Jurkat, Clone E6-1 (cell line): ENCODE measurements around the gene STARD10.

Source experiments
- DNase-seq: peaks from one replicate; pipeline ENCODE4 v3.0.0-alpha.2; 2011; ENCODE audit warnings: low read depth, low spot score
- H3K4me3 ChIP-seq: 2 replicates; pipeline ENCODE4 v1.5.1; 2011; ENCODE audit warnings: mild to moderate bottlenecking, low read length, control low read depth, moderate library complexity

The STARD10 gene

DNA sequence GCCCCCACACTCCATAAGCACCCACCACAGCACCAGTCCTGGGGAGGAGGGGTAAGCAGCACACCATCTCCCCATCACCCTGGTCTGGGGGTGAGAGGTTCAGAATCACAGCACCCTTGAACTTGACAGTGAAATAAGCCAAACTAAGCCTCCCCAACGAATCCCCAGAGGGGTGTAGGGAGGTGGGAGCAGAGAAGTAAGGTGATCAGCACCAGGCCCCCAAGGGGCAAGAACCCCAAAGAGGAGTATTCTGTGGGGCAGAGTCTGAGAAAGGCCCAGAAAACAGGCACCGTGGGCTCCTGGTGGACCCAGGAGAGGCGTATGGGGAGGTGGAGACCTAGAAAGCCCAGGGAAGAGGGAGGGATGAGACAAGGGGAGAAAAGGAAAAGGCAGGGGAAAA lies 72.6 kb downstream of the STARD10 start:
- peak overlapping the region; percentile 55 for H3K4me3 ChIP-seq
- no peak for DNase-seq

DNA sequence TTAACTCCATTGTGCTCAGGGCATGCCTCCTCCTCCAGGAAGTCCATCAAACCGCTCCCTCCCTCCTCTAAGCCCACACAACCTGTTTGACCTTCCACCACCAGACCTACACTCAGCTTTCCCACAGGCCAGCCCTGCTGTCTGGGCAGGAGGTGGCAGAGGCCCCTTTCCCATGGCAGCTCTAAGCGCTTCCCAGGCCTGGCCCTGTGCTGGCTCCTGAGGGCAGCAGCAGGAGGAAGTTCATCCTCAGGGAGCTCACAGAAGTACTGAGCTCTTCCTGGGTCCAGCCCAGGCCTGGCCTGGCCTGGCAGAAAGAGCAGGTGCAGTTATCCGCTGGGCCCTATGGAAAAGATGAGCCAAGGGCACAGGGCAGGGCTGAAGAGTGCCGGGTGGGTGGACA lies 73.1 kb downstream of the STARD10 start:
- no peak for DNase-seq
- peak overlapping the region; percentile 55 for H3K4me3 ChIP-seq

DNA sequence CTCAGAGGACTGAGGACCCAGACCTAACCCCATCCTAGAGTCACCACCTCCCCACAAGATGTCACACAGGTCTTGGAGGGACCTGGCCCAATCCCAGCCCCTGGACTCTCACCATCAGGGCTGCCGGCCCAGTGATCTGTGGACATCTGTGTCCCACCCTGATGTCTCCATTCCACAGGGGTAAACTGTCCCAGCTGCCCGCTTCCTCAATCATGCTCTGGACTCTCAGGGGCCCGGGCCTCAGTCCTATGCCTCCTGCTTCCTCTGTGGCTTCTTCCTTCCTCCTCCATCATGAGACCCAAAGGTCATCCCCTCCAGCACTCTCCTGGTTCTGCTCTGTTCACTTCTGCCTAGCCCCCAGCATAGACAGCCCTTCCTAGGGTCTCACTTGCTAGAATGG lies 73.8 kb downstream of the STARD10 start:
- no peak overlapping the region for H3K4me3 ChIP-seq
- no peak for DNase-seq

DNA sequence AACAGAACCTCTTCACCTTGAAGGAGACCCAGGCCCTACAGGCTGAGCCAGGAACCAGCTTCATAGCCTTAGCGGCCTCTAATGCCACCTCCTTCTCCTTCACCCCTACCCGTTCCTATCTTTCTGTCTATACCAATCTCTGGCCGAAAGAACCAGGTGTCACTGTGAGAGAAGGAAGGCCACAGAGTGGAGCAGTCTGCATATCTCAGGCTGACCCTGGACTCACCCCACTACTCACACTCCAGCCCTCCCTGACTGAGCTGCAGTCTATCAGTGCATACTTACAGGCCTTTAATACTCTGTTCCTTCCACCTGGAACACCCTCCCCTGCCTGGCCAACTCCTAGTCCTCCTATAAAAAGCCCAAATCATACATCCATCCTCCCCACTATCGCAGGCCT lies 74.3 kb downstream of the STARD10 start:
- no peak for DNase-seq
- no peak overlapping the region for H3K4me3 ChIP-seq

DNA sequence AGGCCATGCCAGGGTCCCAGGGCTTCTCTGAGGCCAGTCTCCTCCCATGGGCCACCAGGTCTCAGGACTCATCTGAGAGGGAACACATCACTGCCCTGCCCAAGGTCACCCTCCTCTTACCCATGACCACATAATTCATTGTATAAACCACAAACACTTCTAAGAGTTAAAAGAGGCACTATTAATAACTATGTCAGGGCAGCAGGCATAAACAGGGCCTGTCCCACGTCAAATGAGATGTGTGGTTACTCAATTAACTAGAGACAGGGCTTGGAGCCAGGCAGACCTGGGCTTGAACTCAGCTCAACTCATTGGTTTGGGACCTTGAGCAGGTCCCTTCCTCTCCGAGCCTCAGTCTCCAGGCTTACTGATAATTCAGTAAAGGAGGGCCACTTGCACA lies 74.7 kb downstream of the STARD10 start:
- DNase-seq = no peak
- H3K4me3 ChIP-seq = no peak overlapping the region

DNA sequence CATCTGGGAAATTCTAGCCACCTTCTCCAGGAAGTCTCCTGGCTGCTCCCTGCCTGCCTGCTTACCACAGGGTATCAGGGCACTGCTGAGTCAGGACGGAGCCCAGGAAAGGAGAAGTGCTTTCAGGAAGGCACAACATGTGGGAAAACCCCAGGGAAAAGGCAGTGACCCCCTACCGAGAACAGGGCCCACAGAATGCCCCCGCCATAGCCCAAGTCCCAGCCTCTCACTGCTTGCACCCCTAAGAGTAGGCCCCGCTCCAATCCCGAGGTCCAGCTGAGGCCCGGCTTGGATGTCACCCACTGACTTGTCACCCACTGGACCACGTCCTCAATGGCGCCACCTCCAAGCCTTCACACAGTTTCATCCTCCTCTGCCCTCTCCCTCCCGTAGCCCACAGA lies 75.7 kb downstream of the STARD10 start:
- no peak overlapping the region for H3K4me3 ChIP-seq
- no peak for DNase-seq

DNA sequence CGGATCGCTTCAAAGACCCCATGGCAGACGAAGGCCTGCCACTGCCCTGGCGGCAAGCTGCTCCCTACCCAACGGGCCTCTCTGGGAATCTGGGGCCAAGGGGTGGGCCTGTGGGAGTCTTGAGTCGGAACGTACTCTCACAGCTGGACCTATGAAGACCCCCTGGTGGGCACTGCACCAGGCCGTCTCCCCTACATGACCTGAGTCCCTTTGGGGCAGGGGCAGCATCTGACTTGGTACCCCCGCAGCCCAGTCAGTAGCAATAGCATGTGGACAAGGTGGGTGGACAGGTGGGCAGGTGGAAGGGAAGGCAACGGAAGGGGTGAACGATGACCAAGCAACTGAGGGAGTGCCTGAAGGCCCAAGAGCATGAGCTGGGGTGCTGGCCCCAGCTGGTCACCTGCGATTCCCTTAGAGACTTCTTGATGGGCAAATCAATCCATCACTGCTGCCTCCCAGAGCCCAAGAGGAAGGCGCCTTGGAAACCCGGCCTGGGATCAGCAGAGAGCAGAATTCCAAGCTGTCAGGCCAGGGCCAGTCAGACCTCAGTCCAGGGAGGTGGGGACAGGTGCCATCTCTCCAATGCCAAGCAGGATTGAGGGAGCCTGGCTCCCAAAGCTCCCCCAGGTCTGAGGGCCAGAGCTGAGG lies 76.9 kb downstream of the STARD10 start:
- DNase-seq = no peak
- H3K4me3 ChIP-seq = no peak overlapping the region

DNA sequence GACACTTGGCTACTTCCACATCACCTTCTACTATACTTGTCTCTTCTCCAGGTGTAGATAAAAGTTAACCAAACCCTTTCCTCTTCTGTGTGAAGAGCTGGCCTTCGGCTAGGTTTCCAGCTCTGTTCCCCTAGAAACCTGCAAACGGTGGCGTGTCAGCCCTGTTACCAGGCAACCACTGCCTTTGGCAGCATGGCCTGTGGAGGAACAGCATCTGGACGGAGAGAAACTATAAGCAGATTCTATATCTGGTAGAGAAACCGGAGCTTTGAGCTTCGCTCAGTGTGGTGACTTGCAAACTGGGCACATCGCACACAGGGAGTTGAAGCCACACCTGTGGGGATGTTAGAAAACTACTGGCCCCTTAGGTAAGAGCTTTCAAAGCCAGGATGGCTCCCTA lies 77.6 kb downstream of the STARD10 start:
- DNase-seq = no peak
- no peak overlapping the region for H3K4me3 ChIP-seq

DNA sequence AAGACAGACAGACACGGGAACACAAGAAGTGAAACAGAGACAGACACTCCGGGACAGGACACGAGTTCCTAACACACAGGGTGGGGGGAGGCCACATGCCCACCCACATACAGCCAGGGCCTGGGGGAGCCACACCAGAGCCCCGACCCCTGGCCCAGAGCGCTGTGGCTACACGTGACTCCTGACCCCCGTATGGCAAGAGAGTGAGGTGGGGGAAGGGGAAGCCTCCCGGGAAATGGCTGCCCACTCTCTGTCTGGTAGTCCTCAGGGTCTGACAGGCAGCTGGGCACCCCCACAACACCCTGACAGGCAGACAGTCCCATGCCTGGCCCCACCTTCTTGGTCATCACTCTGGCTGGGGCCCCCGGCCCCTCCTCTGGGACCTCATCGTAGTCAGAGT lies 81.0 kb downstream of the STARD10 start:
- DNase-seq = no peak
- H3K4me3 ChIP-seq = no peak overlapping the region

DNA sequence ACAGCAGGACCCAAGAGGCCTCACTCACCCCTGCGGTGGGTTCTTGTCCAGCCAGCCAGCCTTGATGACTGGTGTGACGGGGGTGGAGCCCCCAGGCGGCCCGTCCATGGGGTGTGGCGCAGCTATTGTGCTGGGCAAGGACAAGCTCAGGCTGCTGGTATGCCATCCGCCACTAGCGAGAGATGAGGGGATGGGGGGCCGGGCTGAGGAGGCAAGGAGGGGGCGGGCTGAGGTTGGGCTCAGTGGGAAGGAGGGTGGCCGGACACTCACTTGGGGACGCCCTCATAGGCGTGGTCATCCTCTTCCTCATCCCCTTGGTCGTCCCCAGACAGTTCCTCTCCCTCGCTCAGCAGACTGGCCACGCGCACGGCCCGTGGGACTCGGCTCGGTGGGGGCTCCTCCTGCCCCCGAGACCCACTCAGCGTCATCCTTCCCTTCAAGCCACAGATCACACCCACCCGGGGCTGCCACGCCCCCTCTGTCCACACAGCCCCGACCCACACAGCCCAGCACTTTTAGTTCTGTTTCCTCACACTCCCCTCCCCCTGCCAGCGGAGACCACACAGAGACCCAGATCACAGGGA lies 81.6 kb downstream of the STARD10 start:
- DNase-seq = no peak
- no peak overlapping the region for H3K4me3 ChIP-seq

DNA sequence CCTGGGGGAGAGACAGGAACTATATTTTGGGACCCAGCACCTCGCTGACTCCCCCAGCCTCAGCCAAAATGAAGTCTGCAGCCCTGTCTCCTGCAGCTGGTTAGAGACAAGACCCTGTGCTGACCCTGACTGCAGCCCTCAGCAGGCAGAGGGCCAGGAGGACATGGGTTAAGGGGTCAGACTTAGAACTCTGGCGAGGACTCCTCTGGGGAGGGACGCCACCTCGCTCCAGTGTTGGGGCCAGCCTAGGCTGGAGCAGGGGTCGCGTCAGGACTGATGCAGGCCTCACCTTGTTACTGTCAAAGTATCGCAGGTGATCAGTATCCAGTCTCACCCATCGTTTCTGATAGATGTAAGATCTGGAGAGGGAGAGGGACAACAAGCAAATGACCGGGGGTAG lies 82.7 kb downstream of the STARD10 start:
- no peak for DNase-seq
- no peak overlapping the region for H3K4me3 ChIP-seq

DNA sequence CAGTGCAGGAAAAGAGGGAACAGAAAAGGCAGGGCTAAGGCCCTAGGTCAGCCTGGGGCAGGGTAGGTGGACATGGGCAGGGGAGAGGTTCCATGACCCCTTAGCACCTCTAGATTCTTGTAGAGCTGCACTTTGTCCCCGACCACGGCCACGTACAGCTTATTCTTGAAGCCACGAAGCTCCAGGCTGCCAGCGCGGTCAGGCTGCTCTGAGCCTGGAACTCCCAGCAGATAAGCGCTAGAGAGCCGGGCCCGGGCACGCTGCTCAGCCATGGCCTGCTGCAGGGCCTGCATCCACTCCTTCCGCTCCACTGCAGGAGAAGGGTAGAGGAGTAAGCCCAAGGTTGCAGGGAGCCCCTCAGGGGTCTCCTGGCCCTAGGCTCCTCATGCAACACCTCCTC lies 83.6 kb downstream of the STARD10 start:
- no peak overlapping the region for H3K4me3 ChIP-seq
- no peak for DNase-seq

DNA sequence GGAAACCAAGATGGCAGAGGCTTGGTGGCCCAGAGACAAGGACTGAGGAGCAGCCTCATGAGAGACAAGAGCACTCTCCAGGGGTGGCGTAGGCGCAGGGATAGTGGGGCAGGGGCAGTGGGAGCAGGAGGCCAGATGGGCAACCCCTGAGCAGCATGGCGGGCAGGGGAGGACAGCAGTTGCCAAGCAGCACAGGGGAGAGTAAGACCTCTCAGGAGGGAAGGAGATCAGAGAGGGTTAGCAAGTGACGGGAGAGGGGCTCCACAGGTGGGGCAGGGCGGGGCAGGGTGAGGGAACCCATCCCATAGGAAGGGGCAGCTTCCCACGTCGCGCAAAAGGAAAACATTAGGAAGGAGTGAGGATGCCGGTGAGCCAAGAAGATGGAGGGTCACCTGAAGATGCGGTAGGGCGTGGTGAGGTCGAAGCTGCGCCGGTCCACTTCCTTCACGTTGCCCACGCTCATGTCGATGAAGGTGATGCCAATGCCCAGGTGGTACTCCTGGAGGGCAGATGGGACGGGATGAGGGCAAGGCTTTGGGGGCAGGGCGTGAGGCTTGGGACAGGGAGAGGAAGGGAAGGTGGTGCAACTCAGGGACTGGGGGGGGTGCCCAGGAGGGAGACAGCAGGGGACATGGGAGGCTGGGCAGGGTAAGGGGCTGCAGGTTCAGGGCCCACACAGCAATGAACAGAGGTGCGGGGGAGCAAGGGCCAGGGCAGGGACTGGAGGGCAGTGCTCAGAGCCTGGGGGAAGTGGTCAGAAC lies 84.2 kb downstream of the STARD10 start:
- no peak for DNase-seq
- H3K4me3 ChIP-seq = no peak overlapping the region

DNA sequence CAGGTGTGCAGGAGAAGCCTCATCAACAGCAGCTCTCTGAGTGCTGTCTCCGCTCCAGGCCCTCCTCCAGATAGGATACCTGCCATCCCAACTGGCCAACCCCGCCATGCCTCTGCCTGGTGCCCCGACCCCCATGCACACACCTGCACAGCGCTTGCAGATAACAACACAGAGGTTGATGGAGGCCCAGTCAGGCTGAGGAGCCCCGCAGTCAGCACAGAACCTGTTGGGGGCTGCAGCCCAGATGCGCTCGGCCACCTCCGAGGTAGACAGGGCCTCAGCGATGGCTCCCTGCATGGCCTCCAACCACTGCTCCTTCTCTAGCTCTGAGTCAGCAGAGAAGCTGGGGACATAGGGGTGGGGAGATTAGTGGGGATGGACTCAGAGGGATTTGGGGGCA lies 86.8 kb downstream of the STARD10 start:
- no peak overlapping the region for H3K4me3 ChIP-seq
- DNase-seq = no peak

DNA sequence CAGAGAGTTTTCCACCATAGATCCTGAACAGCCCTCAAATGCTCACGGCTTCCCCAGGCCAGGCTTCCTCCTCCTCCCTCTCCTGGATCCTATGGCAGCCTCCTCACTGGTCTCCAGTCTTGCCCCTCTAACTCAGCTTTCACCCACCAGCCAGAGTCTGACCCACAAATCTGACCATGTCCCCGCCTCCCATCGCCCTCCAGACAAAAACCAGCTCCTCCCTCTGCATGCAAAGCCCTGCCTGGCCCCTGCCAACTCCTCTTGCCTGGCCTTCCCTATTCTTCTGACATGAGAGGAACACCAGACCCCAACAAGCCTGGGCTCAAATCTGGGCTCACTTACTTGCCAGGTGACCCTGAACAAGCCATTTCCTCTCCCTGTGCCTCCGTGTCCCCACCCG lies 87.3 kb downstream of the STARD10 start:
- no peak for DNase-seq
- H3K4me3 ChIP-seq = no peak overlapping the region

DNA sequence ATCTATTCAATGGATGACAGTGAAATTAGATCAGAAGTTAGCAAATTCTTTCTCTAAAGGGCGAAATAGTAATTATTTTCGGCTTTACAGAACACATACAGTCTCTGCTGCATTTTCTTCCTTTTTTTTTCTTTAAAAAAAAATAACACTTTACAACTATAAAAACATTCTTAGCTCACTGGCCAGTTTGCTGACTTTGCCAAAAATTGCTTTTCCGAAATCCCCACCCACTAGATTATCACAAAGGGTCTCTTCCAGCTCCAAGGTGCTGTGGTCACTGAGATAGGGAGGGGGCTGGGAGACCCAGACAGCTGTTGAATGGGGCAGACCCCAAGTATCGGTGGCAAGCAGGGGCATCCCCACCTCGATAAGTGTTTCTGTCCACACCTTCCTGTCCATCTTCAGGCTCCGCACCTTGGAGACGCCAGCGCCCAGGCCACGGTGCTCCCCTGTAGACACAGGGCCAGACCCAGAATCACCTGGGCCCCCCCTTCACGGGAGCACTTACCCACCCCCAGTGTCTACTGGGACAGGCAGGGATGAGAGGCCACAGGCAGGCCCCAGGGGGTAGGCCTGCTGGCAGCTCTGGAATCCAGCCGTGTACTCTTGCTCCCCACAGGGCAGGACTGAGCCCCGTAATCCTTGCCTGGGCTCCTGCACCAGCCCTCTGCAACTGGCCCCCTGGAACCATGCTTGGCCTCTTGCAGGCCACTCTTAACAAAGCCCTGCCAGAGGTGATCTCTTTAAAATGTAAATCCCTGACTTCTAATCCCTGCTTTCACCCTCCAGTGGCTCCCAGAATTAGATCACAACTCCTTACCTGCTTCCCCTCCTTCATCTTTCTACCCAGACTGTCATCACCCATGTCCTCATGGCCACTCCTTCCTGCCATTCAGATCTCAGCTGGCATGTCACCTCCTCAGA lies 88.1 kb downstream of the STARD10 start:
- no peak for DNase-seq
- H3K4me3 ChIP-seq = no peak overlapping the region

DNA sequence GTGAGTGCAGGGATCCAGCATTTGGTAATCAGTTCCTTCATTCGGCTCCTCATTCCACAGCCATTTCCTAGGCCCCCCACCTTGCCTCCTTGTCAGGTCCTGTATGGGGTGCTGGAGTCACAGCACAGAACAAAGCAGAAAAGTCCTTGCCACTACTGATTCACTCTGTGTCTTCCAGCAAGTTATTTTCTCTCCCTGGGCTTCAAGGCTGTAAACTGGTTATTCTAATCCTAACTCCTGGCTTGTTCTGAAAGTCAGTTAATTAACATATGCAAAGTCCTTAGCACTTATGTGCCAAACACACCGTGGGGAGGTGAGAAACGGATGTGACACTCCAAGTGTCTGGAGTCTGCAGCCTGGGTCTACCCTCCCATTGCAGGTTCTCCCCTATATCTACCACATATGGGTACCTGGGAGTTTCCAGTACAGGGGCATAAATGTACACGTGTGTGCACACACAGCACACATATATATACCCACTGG lies 89.0 kb downstream of the STARD10 start:
- no peak overlapping the region for H3K4me3 ChIP-seq
- DNase-seq = no peak
